Uterus (tissue), 4 donors: ENCODE measurements around the gene TYW5. TPM values are rescaled to one million over a fixed set of nuclear protein-coding genes. Genes with fewer than 3 reads are reported as not detected.

Experiments used
- DNase-seq, 2 donors: peaks; one replicate each; pipeline ENCODE4 v3.0.0-alpha.2; 2019 to 2020
- H3K27ac ChIP-seq, 2 donors: fragments of 200-600 bp; sonication (generic); 1 replicate in 1 of 2; 2 replicates in 1 of 2; pipeline ENCODE4 v1.5.1; 2016 to 2018
- H3K27me3 ChIP-seq, 2 donors: fragments of 200-600 bp; sonication (generic); one replicate each; pipeline ENCODE4 v1.5.1; 2018 to 2019; ENCODE audit warnings: control low read depth in 1 of 2
- H3K36me3 ChIP-seq, 2 donors: fragments of 200-600 bp; sonication (generic); one replicate each; pipeline ENCODE4 v1.5.1; 2019; ENCODE audit warnings: control low read depth in 1 of 2
- H3K4me1 ChIP-seq, 2 donors: fragments of 200-600 bp; sonication (generic); one replicate each; pipeline ENCODE4 v1.5.1; 2018 to 2019; ENCODE audit warnings: control low read depth in 1 of 2
- H3K4me3 ChIP-seq, 2 donors: fragments of 200-600 bp; sonication (generic); 1 replicate in 1 of 2; 2 replicates in 1 of 2; pipeline ENCODE4 v1.5.1; 2018 to 2019; ENCODE audit warnings: mild to moderate bottlenecking in 1 of 2
- H3K9me3 ChIP-seq, 2 donors: fragments of 200-600 bp; sonication (generic); one replicate each; pipeline ENCODE4 v1.5.1; 2019; ENCODE audit warnings: control low read depth in 1 of 2
- CTCF ChIP-seq, 4 experiments: fragments of 200-600 bp in 2 of 4; fragments of 450-650 bp in 2 of 4; sonication (generic) in 2 of 4; IDR thresholded peaks; one replicate each; pipeline ENCODE4 v1.5.1; 2016 to 2019; ENCODE audit warnings: antibody characterized with exemption in 4 of 4, mild to moderate bottlenecking in 2 of 4, moderate library complexity in 1 of 4
- POLR2A ChIP-seq, 2 donors: fragments of 450-650 bp; IDR thresholded peaks; one replicate each; pipeline ENCODE4 v1.6.1; 2016; ENCODE audit warnings: antibody characterized with exemption in 2 of 2, mild to moderate bottlenecking in 1 of 2, moderate library complexity in 1 of 2
- intact Hi-C: fragments of 100-400 bp; cut with DNase I; formaldehyde crosslinking; loops from one replicate; pipeline ENCODE4 v1.15.1; 2023; ENCODE audit warnings: low total_unique reads
- total RNA-seq, 4 donors: library from RNA; depleted of rRNA in 3 of 4; stranded (reverse); fragments of >200 nt in 3 of 4; gene quantifications; one replicate each; pipeline versions ENCODE4 v1.1.0 to v1.2.4, GENCODE V29; 2014 to 2023
- donor health status: DM: yes; HTN: yes; CAD: no.

Gene TYW5
- total RNA-seq, 4 donors from 2014 or later, result 2.8 to 18.5 (median 7.8) TPM

- H3K36me3 ChIP-seq, result no peaks in the 10 kb centered on the region
- intact Hi-C loops, result no loop called here
- no peaks in the 10 kb centered on the region for H3K27me3 ChIP-seq
- DNase-seq, result no peak
- H3K27ac ChIP-seq, result no peak overlapping the region
- H3K9me3 ChIP-seq, result no peaks in the 10 kb centered on the region
- H3K4me1 ChIP-seq, result no peaks in the 10 kb centered on the region
- no peak for TF ChIP-seq CTCF (IDR thresholded peaks at IDR 0.05)
- TF ChIP-seq POLR2A (IDR thresholded peaks at IDR 0.05), result no peak
- no peak overlapping the region for H3K4me3 ChIP-seq
These were observed 26.7 kb downstream of the TYW5 start for GRCh38 chr2:199928626-199929025.

GRCh38 chr2:199928226-199928625, 27.1 kb downstream of the TYW5 start:
- intact Hi-C loops, result no loop called here
- no peaks in the 10 kb centered on the region for H3K27me3 ChIP-seq
- no peak overlapping the region for H3K4me3 ChIP-seq
- TF ChIP-seq CTCF (IDR thresholded peaks at IDR 0.05) (no peak), POLR2A (IDR thresholded peaks at IDR 0.05) (no peak)
- H3K27ac ChIP-seq, result no peak overlapping the region
- H3K36me3 ChIP-seq, result no peaks in the 10 kb centered on the region
- no peaks in the 10 kb centered on the region for H3K9me3 ChIP-seq
- H3K4me1 ChIP-seq, result no peaks in the 10 kb centered on the region
- DNase-seq, result no peak

- no peak for TF ChIP-seq POLR2A (IDR thresholded peaks at IDR 0.05)
- no peak for TF ChIP-seq CTCF (IDR thresholded peaks at IDR 0.05)
- H3K27ac ChIP-seq, result no peak overlapping the region
- no peak for DNase-seq
- H3K4me3 ChIP-seq, result no peak overlapping the region
- H3K27me3 ChIP-seq, result no peaks in the 10 kb centered on the region
- H3K4me1 ChIP-seq, result no peaks in the 10 kb centered on the region
- H3K9me3 ChIP-seq, result no peaks in the 10 kb centered on the region
- no peaks in the 10 kb centered on the region for H3K36me3 ChIP-seq
- intact Hi-C loops, result no loop called here
These were observed 28.5 kb downstream of the TYW5 start for GRCh38 chr2:199926806-199927205.

- TF ChIP-seq CTCF (IDR thresholded peaks at IDR 0.05) (no peak), POLR2A (IDR thresholded peaks at IDR 0.05) (no peak)
- Histone ChIP-seq H3K4me3 (no peak overlapping the region), H3K4me1 (no peaks in the 10 kb centered on the region), H3K36me3 (no peaks in the 10 kb centered on the region), H3K9me3 (no peaks in the 10 kb centered on the region), H3K27ac (no peak overlapping the region), H3K27me3 (no peaks in the 10 kb centered on the region)
- intact Hi-C loops, result no loop called here
- DNase-seq, result no peak
These were observed 31.4 kb downstream of the TYW5 start for GRCh38 chr2:199923924-199924323.

- H3K4me1 ChIP-seq, result no peaks in the 10 kb centered on the region
- no peak overlapping the region for H3K27ac ChIP-seq
- H3K4me3 ChIP-seq, result no peak overlapping the region
- H3K9me3 ChIP-seq, result no peaks in the 10 kb centered on the region
- intact Hi-C loops, result no loop called here
- DNase-seq, result no peak
- TF ChIP-seq POLR2A (IDR thresholded peaks at IDR 0.05) (no peak), CTCF (IDR thresholded peaks at IDR 0.05) (no peak)
- H3K36me3 ChIP-seq, result no peaks in the 10 kb centered on the region
- H3K27me3 ChIP-seq, result no peaks in the 10 kb centered on the region
These were observed 32.4 kb downstream of the TYW5 start for GRCh38 chr2:199922856-199923255.
